ENCODE data around the gene EIF4H.

DNA sequence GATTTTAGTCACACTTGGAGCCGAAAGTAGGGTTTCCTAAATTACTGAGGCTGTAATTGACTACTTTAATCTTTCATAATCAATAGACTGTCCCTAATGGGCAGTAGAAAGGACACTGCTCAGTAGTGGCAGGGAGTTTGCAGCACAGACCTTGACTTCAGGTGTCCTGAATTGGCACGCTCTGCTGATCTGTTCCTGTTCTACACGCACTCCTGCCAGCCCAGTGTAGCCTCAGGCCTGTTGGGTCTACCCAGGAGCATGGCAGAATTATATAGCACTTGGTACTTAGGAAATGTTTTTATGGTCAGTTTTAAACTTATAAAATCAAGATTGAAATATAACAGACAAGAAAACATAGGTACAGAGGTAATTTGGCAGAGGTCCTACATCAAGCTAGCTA is 9.0 kb downstream of the EIF4H start:
- TF ChIP-seq GATA2 (IDR thresholded peaks at IDR 0.05; ENCODE audit: low read depth, low read length) (no peak), GATA3 (IDR thresholded peaks at IDR 0.05; ENCODE audit: low read depth, low read length) (no peak)

All from SH-SY5Y (cell line).